GM10266 (cell line): ENCODE data around the gene CAMSAP3.

Source experiments
- DNase-seq: peaks from one replicate; pipeline ENCODE4 v3.0.0; 2012; ENCODE audit errors: extremely low spot score
- TF ChIP-seq, protein P1 (sequence below): IDR thresholded peaks from 2 replicates; pipeline ENCODE4 v1.5.1; 2012; ENCODE audit warnings: mild to moderate bottlenecking, low read depth; ENCODE audit not compliant: control insufficient read depth, insufficient read depth; ENCODE audit errors: missing control alignments

CAMSAP3 gene

DNA sequence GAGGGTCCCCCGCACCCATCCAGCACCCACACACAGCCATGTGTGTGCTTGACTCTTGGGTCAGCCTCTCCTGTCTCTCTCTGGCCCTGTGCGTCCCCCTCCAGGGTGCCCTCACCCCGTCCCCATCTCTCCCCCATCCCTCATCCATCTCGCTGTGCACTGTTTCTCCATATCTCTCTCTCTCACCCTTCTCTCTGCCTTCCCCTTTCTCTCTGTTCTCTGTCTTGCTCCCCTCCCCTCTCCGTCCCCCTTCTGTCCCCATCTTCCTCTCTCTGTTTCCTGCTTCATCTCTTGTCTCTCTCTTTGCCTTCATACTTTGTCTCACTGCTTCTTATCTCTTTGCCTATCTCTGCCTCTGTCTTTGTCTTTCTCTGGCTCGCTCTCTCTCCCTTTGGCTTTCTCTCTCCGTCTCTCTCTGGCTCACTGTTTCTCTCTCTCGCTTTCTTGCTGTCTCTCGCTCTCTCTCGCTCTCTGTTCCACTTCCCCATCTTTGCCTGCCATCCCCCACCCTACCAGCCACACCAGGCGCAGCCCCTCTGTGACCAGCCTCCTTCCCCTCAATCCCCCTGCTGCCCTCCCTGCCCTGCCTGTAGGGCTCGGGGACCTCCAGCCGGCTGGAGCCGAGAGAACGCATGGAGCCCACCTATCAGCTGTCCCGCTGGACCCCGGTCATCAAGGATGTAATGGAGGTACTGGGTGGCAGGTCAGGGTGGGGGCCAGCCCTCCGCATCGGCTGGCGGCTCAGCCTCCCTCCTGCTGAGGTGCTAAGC lies 50.2 kb downstream of the CAMSAP3 start:
- TF ChIP-seq, protein P1, sequence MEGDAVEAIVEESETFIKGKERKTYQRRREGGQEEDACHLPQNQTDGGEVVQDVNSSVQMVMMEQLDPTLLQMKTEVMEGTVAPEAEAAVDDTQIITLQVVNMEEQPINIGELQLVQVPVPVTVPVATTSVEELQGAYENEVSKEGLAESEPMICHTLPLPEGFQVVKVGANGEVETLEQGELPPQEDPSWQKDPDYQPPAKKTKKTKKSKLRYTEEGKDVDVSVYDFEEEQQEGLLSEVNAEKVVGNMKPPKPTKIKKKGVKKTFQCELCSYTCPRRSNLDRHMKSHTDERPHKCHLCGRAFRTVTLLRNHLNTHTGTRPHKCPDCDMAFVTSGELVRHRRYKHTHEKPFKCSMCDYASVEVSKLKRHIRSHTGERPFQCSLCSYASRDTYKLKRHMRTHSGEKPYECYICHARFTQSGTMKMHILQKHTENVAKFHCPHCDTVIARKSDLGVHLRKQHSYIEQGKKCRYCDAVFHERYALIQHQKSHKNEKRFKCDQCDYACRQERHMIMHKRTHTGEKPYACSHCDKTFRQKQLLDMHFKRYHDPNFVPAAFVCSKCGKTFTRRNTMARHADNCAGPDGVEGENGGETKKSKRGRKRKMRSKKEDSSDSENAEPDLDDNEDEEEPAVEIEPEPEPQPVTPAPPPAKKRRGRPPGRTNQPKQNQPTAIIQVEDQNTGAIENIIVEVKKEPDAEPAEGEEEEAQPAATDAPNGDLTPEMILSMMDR = no peak

DNA sequence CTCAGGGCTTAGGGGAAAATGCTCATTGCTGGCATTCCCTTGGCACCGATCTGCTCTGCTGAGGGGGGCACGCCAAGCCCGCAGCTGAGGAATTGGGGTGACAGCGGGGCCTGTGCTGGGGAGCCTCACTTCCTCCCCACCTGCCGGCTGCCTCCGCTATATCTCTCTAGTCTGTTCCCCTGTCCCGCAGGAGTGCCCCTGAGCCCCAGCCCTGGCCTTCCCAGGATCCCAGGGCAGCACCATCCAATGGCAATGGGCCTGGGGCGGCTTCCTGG lies 50.7 kb downstream of the CAMSAP3 start:
- TF ChIP-seq, protein P1 = no peak
- DNase-seq = no peak

More for the DNA sequence above, 50.2 kb downstream of the CAMSAP3 start:
- no peak for DNase-seq

DNA sequence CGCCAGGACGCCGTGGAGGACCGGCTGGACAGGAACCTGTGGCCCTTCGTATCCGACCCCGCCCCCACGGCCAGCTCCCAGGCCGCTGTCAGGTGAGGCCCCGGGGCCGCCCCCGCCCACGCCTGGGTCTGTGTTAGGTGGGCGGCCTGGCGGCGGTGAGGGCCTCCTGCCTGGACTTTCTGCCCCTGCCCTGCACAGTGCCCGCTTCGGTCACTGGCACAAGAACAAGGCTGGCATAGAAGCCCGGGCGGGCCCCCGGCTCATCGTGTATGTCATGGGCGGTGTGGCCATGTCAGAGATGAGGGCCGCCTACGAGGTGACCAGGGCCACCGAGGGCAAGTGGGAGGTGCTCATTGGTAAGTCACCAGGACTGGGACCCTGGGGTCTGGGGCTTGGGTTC lies 51.5 kb downstream of the CAMSAP3 start:
- DNase-seq = no peak
- TF ChIP-seq, protein P1 = no peak

DNA sequence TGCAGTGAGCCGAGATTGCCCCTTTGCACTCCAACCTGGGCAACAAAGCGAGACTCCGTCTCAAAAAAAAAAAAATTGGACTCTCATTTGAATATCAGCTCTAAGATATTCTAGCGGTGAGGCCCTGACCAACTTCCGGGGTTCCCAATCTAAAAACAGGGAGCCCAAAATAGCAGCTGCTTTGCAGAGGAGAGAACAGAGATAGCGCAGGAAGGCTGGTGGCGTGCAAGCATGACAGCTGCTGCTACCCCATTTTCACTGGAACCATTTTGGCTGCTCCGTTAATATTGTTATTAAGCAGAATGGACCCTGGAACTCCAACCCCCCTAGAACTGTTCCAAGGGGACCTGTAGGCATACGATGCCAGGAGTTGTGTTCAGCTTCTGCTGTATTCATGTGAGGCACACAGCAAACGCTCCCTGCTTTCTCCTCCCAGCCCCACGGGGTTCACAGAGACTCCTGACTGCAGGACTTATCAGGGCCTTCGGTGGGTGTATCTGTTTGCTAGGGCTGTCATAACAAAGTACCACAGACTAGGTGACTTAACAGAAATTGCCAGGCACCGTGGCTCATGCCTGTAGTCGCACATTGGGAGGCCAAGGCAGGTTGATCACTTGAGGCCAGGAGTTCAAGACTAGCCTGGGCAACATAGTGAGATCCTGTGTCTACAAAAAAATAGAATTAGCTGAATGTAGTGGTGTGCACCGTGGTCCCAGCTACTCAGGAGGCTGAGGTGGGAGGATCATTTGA lies 52.8 kb downstream of the CAMSAP3 start:
- TF ChIP-seq, protein P1 = no peak
- no peak for DNase-seq

DNA sequence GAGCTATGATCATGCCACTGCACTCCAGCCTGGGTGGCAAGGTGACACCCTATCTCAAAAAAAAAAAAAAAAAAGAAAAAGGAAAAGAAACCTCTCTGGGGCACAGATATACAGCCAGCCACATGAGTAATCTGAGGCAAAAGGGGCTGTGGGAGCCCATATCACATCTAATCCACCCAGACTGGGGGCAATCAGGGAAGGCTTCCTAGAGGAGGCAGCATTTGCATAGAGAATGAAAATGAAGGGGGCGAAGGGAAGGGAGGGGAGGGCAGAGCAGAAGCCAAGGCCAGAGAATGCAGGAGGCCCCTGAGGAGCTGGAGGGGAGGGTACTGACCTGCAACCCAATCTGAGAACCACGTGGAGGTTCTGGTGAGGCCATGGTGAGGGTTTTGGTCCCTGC lies 54.5 kb downstream of the CAMSAP3 start:
- DNase-seq = no peak
- TF ChIP-seq, protein P1 = no peak

DNA sequence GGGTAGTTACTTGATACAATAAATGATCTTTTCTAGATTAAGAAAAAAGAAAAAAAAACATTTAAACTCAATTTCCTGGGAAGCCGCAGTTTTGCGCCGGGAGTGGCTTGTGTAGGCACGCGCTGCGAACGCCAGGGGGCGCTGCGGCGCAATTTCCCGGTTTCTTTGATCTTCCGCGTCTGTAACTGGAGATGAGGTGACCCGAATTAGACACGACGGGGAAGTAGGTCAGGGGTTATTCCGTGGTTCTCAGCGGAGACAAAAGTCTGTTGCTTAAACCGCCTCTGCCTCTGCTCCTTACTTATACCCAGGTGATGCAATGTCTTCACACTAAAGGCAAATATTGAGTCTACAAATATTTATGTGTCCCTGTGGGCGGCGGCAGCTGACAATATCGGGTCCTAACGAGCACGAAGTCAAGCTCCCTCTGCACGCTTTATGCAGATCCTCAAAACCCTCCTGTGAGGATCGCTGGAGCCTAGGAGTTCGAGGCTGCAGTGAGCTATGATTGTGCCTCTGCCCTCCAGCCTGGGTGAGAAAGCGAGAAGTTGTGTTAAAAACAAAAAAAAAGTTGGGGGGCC lies 56.5 kb downstream of the CAMSAP3 start:
- TF ChIP-seq, protein P1 = peak; percentile 93
- peak; percentile 91 for DNase-seq

DNA sequence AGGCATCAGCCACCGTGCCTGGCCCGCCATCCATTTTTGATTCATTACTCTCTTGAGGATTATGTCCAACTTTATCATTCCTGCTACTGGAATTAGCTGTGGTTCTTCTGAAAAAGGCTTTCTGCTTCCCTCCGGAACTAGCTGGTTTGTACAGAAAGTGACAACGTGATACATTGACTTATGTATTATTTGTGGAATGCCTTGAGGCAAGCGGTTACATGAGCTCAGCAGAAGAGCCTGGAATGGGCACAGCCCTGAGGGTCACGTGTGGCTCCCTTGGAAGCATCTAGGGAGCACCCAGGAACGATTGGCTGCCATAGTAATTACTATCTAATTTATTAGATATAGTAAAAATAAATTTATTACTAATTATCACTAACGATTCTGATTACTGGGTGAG lies 58.7 kb downstream of the CAMSAP3 start:
- DNase-seq = no peak
- TF ChIP-seq, protein P1 = no peak
